WERI-Rb-1 (cell line): Measurements from ENCODE around the gene ADARB1.

Source experiments
- DNase-seq: peaks from one replicate; pipeline ENCODE4 v3.0.0-alpha.2; 2020
- H3K27ac ChIP-seq: fragments of 250-450 bp; sonication (Bioruptor Pico); 2 replicates; pipeline ENCODE4 v1.5.1; 2020; ENCODE audit warnings: mild to moderate bottlenecking, moderate library complexity
- H3K27me3 ChIP-seq: fragments of 250-450 bp; sonication (Bioruptor Pico); 2 replicates; pipeline ENCODE4 v1.5.1; 2021; ENCODE audit warnings: mild to moderate bottlenecking, low read depth, moderate library complexity; ENCODE audit not compliant: insufficient read depth, severe bottlenecking
- H3K36me3 ChIP-seq: fragments of 250-450 bp; sonication (Bioruptor Pico); 2 replicates; pipeline ENCODE4 v1.5.1; 2020; ENCODE audit warnings: mild to moderate bottlenecking, moderate library complexity
- H3K4me3 ChIP-seq: 2 replicates; pipeline ENCODE4 v1.5.1; 2011; ENCODE audit warnings: low read depth, mild to moderate bottlenecking, control low read depth, low read length
- H3K9me3 ChIP-seq: fragments of 250-450 bp; sonication (Bioruptor Pico); 2 replicates; pipeline ENCODE4 v1.5.1; 2021; ENCODE audit warnings: mild to moderate bottlenecking, moderate library complexity; ENCODE audit not compliant: severe bottlenecking
- TF ChIP-seq, protein P1 (sequence below): IDR thresholded peaks from 2 replicates; pipeline ENCODE4 v1.5.1; 2011; ENCODE audit warnings: low read depth, mild to moderate bottlenecking, control low read depth, inconsistent platforms, low read length

The ADARB1 gene

DNA sequence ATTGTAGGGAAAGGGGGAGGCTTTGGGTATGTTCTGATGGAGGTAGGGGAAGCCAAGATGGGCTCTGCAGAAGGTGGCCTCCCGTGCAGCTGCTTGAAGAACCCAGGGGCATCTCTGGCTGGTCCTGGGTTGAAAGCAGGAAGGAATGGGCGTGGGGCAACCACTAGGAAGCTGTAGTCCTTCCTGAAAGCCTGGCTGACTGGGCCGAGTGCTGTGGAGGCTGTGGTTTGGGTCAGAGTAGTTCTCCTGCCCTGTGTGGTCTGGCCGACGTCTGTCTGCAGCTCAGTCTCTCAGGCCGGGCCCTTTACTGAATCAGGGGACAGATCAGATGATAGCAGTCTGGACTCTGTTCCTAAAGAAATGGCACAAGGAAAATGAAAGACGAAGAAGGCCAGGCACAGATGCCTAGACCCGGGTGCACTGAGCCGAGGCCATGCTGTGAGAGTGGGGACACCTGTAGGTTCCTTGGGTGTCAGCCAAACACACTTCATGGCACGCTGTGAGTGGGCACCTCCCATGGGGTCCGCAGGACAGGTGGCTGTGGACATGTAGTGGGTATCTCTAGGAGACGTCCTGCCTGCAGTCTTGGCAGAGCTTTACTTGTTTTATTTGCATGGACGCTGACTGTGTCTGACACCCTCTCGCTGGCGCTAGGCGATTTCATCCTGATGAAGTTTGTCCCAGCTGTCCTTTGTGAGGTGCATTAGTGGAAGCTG lies 126.4 kb downstream of the ADARB1 start:
- Histone ChIP-seq H3K36me3 (peaks cover 33% of the 10 kb centered on the region), H3K27me3 (no peaks in the 10 kb centered on the region), H3K27ac (no peak overlapping the region), H3K9me3 (no peaks in the 10 kb centered on the region), H3K4me3 (no peak overlapping the region)
- TF ChIP-seq, protein P1, sequence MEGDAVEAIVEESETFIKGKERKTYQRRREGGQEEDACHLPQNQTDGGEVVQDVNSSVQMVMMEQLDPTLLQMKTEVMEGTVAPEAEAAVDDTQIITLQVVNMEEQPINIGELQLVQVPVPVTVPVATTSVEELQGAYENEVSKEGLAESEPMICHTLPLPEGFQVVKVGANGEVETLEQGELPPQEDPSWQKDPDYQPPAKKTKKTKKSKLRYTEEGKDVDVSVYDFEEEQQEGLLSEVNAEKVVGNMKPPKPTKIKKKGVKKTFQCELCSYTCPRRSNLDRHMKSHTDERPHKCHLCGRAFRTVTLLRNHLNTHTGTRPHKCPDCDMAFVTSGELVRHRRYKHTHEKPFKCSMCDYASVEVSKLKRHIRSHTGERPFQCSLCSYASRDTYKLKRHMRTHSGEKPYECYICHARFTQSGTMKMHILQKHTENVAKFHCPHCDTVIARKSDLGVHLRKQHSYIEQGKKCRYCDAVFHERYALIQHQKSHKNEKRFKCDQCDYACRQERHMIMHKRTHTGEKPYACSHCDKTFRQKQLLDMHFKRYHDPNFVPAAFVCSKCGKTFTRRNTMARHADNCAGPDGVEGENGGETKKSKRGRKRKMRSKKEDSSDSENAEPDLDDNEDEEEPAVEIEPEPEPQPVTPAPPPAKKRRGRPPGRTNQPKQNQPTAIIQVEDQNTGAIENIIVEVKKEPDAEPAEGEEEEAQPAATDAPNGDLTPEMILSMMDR: no peak
- no peak for DNase-seq

DNA sequence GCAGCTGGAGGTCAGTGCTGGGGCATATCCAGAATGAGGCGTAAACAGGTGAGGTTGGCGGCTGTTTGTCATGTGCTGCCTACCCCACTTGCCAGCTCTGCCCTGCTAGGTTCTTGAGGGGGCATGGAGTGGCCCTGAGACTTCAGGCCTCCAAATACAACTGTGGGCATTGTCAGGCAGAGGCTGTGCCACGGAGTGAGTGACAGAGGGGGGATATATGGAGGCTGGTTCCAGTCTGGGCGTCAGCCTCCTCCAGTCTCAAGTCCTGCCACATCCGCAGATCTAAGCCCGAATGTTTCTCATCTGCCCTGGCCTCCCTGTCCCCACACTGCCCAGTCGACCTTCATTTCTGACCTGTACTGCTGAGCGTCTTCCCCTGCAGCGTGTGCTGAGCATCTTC lies 128.0 kb downstream of the ADARB1 start:
- peaks cover 4% of the 10 kb centered on the region for H3K9me3 ChIP-seq
- no peak for DNase-seq
- peaks cover 33% of the 10 kb centered on the region for H3K36me3 ChIP-seq
- H3K27me3 ChIP-seq: no peaks in the 10 kb centered on the region
- TF ChIP-seq, protein P1: no peak
- no peak overlapping the region for H3K4me3 ChIP-seq
- H3K27ac ChIP-seq: no peak overlapping the region

DNA sequence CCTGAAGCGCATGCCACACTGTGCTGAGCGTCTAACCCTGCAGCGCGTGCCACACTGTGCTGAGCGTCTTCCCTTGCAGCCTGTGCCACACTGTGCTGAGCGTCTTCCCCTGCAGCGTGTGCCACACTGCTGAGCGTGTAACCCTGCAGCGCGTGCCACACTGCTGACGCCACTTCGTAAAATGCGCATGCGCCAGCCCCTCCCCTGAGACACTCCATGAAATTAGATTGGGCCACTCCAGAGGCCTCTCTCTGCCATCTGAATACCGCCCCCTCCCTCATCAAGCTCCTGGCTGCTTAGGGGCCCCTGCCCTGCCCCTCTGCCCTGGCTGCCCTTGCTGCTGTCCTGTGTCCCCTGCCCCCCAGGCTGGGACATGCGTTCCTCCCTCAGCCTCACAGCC lies 128.5 kb downstream of the ADARB1 start:
- TF ChIP-seq, protein P1: no peak
- H3K4me3 ChIP-seq: no peak overlapping the region
- peaks cover 4% of the 10 kb centered on the region for H3K9me3 ChIP-seq
- peaks cover 36% of the 10 kb centered on the region for H3K36me3 ChIP-seq
- H3K27ac ChIP-seq: no peak overlapping the region
- DNase-seq: no peak
- H3K27me3 ChIP-seq: no peaks in the 10 kb centered on the region

DNA sequence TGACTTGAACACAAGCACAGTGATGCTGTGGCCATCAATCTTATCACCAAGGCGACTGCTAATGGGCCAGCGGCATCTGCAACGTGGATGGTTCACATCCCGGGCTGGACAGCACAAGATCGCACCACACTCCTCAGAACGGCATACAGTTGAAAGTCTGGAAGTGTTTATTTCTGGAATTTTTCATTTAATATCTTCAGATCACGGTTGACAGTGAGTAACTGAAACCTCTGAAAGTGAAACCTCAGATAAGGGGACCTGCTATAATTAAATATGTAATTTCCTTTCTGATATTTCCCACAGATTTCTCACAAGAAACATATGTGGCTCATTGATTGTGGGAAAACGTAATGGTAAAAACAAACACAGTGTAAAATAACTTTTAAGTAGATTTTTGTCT lies 129.6 kb downstream of the ADARB1 start:
- no peak overlapping the region for H3K4me3 ChIP-seq
- TF ChIP-seq, protein P1: no peak
- H3K27me3 ChIP-seq: no peaks in the 10 kb centered on the region
- peaks cover 36% of the 10 kb centered on the region for H3K36me3 ChIP-seq
- H3K27ac ChIP-seq: no peak overlapping the region
- peaks cover 4% of the 10 kb centered on the region for H3K9me3 ChIP-seq
- DNase-seq: no peak

DNA sequence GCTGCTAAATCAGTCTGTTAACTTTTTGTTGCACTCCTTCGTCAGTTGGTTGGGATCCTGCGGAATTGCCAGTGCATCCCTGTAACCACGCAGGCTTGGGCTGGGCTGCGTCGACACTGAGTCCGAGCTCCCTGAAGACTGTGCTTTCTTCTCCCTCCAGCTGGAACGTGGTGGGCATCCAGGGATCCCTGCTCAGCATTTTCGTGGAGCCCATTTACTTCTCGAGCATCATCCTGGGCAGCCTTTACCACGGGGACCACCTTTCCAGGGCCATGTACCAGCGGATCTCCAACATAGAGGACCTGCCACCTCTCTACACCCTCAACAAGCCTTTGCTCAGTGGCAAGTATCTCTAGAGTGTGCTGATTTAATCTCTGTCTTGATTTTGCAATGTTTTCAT lies 130.0 kb downstream of the ADARB1 start:
- Histone ChIP-seq H3K4me3 (no peak overlapping the region), H3K27me3 (no peaks in the 10 kb centered on the region), H3K9me3 (peaks cover 4% of the 10 kb centered on the region), H3K36me3 (peaks cover 36% of the 10 kb centered on the region), H3K27ac (no peak overlapping the region)
- TF ChIP-seq, protein P1: no peak
- no peak for DNase-seq
